ENCODE measurements around the gene FAM222A.

Gene FAM222A

DNA sequence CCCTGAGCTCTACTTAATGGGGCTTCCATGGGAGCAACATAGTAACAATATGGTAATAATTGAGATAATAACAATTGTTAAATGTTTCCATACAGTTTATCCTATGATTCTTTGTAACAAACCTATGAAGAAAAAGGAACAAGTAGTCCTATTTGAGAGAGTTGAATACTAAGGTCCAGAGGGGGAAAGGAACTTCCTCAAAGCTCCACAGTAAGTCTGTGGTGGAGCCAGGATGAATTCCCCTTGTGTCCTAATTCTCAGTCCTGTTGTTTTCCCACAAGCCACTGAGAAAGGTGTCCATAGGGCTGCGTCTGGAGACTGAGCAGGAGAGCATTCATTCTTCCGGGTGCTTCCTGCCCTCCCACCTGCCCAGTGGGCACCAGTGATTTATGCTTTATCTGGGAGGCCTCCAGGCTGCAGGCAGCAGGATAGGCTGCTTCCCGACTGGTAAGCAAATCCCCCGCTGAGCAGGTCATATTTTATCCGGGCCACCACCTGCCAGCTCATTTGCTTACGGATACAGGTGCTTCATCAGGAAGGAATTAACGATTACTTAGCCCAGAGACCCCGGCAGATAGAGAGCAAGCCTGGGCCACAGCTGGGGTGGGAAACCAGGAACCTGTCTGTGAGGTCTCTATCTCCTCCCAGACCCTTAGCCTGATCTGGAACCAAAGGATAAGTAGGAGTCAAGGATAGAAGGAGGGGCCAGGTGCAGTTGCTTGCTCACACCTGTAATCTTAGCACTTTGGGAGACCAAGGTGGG, 33.9 kb upstream of the FAM222A start:
- TF ChIP-seq, protein P1, sequence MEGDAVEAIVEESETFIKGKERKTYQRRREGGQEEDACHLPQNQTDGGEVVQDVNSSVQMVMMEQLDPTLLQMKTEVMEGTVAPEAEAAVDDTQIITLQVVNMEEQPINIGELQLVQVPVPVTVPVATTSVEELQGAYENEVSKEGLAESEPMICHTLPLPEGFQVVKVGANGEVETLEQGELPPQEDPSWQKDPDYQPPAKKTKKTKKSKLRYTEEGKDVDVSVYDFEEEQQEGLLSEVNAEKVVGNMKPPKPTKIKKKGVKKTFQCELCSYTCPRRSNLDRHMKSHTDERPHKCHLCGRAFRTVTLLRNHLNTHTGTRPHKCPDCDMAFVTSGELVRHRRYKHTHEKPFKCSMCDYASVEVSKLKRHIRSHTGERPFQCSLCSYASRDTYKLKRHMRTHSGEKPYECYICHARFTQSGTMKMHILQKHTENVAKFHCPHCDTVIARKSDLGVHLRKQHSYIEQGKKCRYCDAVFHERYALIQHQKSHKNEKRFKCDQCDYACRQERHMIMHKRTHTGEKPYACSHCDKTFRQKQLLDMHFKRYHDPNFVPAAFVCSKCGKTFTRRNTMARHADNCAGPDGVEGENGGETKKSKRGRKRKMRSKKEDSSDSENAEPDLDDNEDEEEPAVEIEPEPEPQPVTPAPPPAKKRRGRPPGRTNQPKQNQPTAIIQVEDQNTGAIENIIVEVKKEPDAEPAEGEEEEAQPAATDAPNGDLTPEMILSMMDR (IDR thresholded peaks at IDR 0.05; ENCODE audit: low read depth, low read length, poor library complexity, severe bottlenecking) = no peak
- TF ChIP-seq EZH2phosphoT487 (IDR thresholded peaks at IDR 0.05; ENCODE audit: borderline replicate concordance, low read length) = no peak
- no peak overlapping the region for H3K27ac ChIP-seq (ENCODE audit: low read depth, low read length)
- no peaks in the 10 kb centered on the region for H3K79me2 ChIP-seq (ENCODE audit: control insufficient read depth, low read length)
- H4K20me1 ChIP-seq (ENCODE audit: control insufficient read depth, insufficient read depth, low read depth, low read length) = no peaks in the 10 kb centered on the region
- no peaks in the 10 kb centered on the region for H3F3A ChIP-seq (ENCODE audit: control insufficient read depth, insufficient read depth)
- no peak overlapping the region for H3K4me2 ChIP-seq (ENCODE audit: low read length)
- no peaks in the 10 kb centered on the region for H3K4me1 ChIP-seq (ENCODE audit: control insufficient read depth, low read length)
- no peak overlapping the region for H3K4me3 ChIP-seq (ENCODE audit: low read length)
- no peaks in the 10 kb centered on the region for H3K36me3 ChIP-seq (ENCODE audit: control insufficient read depth, low read length)
- H3K27me3 ChIP-seq (ENCODE audit: control insufficient read depth, low read length) = peaks cover 30% of the 10 kb centered on the region
- no peaks in the 10 kb centered on the region for H3K9me3 ChIP-seq (ENCODE audit: control insufficient read depth, insufficient read depth, low read length)
- no peaks in the 10 kb centered on the region for H3K9me2 ChIP-seq (replicated peaks; ENCODE audit: control insufficient read depth, low read length)

DNA sequence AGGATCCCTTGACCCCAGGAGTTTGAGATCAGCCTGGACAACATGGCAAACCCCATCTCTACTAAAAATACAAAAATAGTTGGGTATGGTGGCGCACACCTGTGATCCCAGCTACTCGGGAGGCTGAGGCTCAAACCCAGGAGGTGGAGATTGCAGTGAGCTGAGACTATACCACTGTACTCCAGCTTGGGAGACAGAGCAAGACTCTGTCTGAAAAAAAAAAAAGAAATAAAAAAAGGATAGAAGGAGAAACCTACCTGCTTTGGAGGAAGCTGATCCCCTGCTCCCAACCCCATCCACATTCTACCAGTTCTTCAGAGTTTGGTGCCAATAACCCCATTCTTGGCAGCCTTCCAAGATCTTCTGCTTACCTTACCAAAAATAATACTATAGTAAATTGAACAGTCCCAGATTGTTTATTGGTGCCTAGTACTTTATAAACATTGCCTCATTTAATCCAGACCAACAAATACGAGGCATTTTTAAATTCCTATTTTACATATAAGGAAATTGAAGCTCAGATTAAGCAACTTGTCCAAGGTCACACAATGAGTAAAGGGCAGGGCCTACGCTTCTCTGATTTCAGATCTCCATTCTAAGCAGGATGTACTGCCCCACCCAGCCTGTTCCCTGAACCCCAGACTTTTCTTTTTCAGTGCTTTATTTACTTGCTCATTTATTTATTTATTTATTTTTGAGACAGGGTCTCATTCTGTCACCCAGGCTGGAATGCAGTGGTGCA, 33.2 kb upstream of the FAM222A start:
- Histone ChIP-seq H3K27ac (ENCODE audit: low read depth, low read length) (no peak overlapping the region), H3K9me2 (replicated peaks; ENCODE audit: control insufficient read depth, low read length) (no peaks in the 10 kb centered on the region), H3K27me3 (ENCODE audit: control insufficient read depth, low read length) (peaks cover 25% of the 10 kb centered on the region), H3K79me2 (ENCODE audit: control insufficient read depth, low read length) (no peaks in the 10 kb centered on the region), H3K36me3 (ENCODE audit: control insufficient read depth, low read length) (no peaks in the 10 kb centered on the region), H4K20me1 (ENCODE audit: control insufficient read depth, insufficient read depth, low read depth, low read length) (no peaks in the 10 kb centered on the region), H3F3A (ENCODE audit: control insufficient read depth, insufficient read depth) (no peaks in the 10 kb centered on the region), H3K9me3 (ENCODE audit: control insufficient read depth, insufficient read depth, low read length) (no peaks in the 10 kb centered on the region), H3K4me1 (ENCODE audit: control insufficient read depth, low read length) (no peaks in the 10 kb centered on the region), H3K4me2 (ENCODE audit: low read length) (no peak overlapping the region), H3K4me3 (ENCODE audit: low read length) (no peak overlapping the region)
- TF ChIP-seq, protein P1 (IDR thresholded peaks at IDR 0.05; ENCODE audit: low read depth, low read length, poor library complexity, severe bottlenecking) = no peak
- TF ChIP-seq EZH2phosphoT487 (IDR thresholded peaks at IDR 0.05; ENCODE audit: borderline replicate concordance, low read length) = no peak

DNA sequence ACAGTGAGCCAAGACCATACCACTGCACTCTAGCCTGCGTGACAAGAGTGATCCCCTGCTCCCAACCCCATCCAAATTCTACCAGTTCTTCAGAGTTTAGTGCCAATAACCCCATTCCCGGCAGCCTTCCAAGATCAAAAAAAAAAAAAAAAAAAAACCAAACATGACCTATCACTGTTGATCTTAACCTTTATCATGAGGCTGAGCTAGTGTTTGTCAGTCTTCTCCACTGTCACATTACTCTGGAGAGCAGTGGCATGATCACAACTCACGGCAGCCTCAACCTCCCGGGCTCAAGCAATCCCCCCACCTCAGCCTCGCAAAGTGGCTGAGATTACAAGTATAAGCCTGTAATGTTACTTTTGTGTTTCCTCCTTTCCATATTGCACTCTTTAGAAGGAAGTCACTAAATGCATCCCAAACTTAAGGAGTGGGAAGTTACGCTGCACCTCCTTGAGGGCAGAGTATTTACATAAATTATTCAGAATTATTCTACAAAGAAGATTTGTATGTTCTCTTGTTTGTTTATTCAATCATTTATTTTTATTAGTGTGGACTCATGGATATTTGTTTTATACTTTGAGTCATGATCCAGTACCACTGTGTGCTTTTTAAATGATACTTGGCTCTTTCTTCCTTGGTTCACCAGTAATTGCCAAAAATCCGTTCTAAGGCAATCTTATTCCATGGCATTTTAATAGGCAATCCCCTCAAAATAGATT, 31.5 kb upstream of the FAM222A start:
- Histone ChIP-seq H3F3A (ENCODE audit: control insufficient read depth, insufficient read depth) (no peaks in the 10 kb centered on the region), H3K9me2 (replicated peaks; ENCODE audit: control insufficient read depth, low read length) (no peaks in the 10 kb centered on the region), H3K4me2 (ENCODE audit: low read length) (no peak overlapping the region), H3K36me3 (ENCODE audit: control insufficient read depth, low read length) (no peaks in the 10 kb centered on the region), H3K4me1 (ENCODE audit: control insufficient read depth, low read length) (no peaks in the 10 kb centered on the region), H3K27me3 (ENCODE audit: control insufficient read depth, low read length) (peaks cover 17% of the 10 kb centered on the region), H3K79me2 (ENCODE audit: control insufficient read depth, low read length) (no peaks in the 10 kb centered on the region), H3K4me3 (ENCODE audit: low read length) (no peak overlapping the region), H3K9me3 (ENCODE audit: control insufficient read depth, insufficient read depth, low read length) (no peaks in the 10 kb centered on the region), H4K20me1 (ENCODE audit: control insufficient read depth, insufficient read depth, low read depth, low read length) (no peaks in the 10 kb centered on the region), H3K27ac (ENCODE audit: low read depth, low read length) (no peak overlapping the region)
- TF ChIP-seq, protein P1 (IDR thresholded peaks at IDR 0.05; ENCODE audit: low read depth, low read length, poor library complexity, severe bottlenecking) = no peak
- TF ChIP-seq EZH2phosphoT487 (IDR thresholded peaks at IDR 0.05; ENCODE audit: borderline replicate concordance, low read length) = no peak
